BE2C (cell line): ENCODE data around the gene SLC1A7.

Source experiments
- DNase-seq: peaks from one replicate; pipeline ENCODE4 v3.0.0-alpha.2; 2020
- H3K27me3 ChIP-seq: fragments of 250-450 bp; sonication (Bioruptor Pico); 2 replicates; pipeline ENCODE4 v1.5.1; 2020; ENCODE audit warnings: mild to moderate bottlenecking
- H3K36me3 ChIP-seq: fragments of 250-450 bp; sonication (Bioruptor Pico); 2 replicates; pipeline ENCODE4 v1.5.1; 2020; ENCODE audit warnings: mild to moderate bottlenecking
- H3K4me1 ChIP-seq: fragments of 250-450 bp; sonication (Bioruptor Pico); 2 replicates; pipeline ENCODE4 v1.5.1; 2020
- H3K4me3 ChIP-seq: 2 replicates; pipeline ENCODE4 v1.5.1; 2011; ENCODE audit warnings: low read depth, low read length
- H3K9me3 ChIP-seq: fragments of 250-450 bp; sonication (Bioruptor Pico); 2 replicates; pipeline ENCODE4 v1.5.1; 2020
- CTCF ChIP-seq: IDR thresholded peaks from 2 replicates; pipeline ENCODE4 v1.5.1; 2012; ENCODE audit warnings: mild to moderate bottlenecking, low read depth, low read length

Gene SLC1A7

GRCh38 chr1:53163291-53163768 is 20.9 kb upstream of the SLC1A7 start:
- DNase-seq = no peak
- no peak overlapping the region for H3K4me3 ChIP-seq
- H3K27me3 ChIP-seq = no peaks in the 10 kb centered on the region
- no peak for TF ChIP-seq CTCF
- H3K36me3 ChIP-seq = no peaks in the 10 kb centered on the region
- no peaks in the 10 kb centered on the region for H3K4me1 ChIP-seq
- H3K9me3 ChIP-seq = no peaks in the 10 kb centered on the region

GRCh38 chr1:53162621-53163020 is 20.2 kb upstream of the SLC1A7 start:
- Histone ChIP-seq H3K27me3 (no peaks in the 10 kb centered on the region), H3K9me3 (no peaks in the 10 kb centered on the region), H3K36me3 (no peaks in the 10 kb centered on the region), H3K4me1 (no peaks in the 10 kb centered on the region), H3K4me3 (no peak overlapping the region)
- TF ChIP-seq CTCF = no peak
- no peak for DNase-seq

GRCh38 chr1:53160924-53161378 is 18.5 kb upstream of the SLC1A7 start:
- no peaks in the 10 kb centered on the region for H3K4me1 ChIP-seq
- no peak for DNase-seq
- H3K27me3 ChIP-seq = no peaks in the 10 kb centered on the region
- H3K4me3 ChIP-seq = no peak overlapping the region
- H3K9me3 ChIP-seq = no peaks in the 10 kb centered on the region
- H3K36me3 ChIP-seq = no peaks in the 10 kb centered on the region
- TF ChIP-seq CTCF = no peak

GRCh38 chr1:53158900-53159299 is 16.5 kb upstream of the SLC1A7 start:
- no peak for DNase-seq
- H3K4me3 ChIP-seq = no peak overlapping the region
- TF ChIP-seq CTCF = no peak

GRCh38 chr1:53156783-53157182 is 14.3 kb upstream of the SLC1A7 start:
- no peaks in the 10 kb centered on the region for H3K9me3 ChIP-seq
- no peaks in the 10 kb centered on the region for H3K27me3 ChIP-seq
- H3K4me3 ChIP-seq = no peak overlapping the region
- H3K36me3 ChIP-seq = no peaks in the 10 kb centered on the region
- no peaks in the 10 kb centered on the region for H3K4me1 ChIP-seq
- no peak for TF ChIP-seq CTCF
- no peak for DNase-seq

More at GRCh38 chr1:53158900-53159299, 16.5 kb upstream of the SLC1A7 start:
- Histone ChIP-seq H3K36me3 (no peaks in the 10 kb centered on the region), H3K4me1 (no peaks in the 10 kb centered on the region), H3K27me3 (no peaks in the 10 kb centered on the region), H3K9me3 (no peaks in the 10 kb centered on the region)

GRCh38 chr1:53155945-53156344 is 13.5 kb upstream of the SLC1A7 start:
- H3K27me3 ChIP-seq = no peaks in the 10 kb centered on the region
- TF ChIP-seq CTCF = no peak
- no peak for DNase-seq
- H3K36me3 ChIP-seq = no peaks in the 10 kb centered on the region
- H3K4me1 ChIP-seq = no peaks in the 10 kb centered on the region
- H3K4me3 ChIP-seq = no peak overlapping the region
- H3K9me3 ChIP-seq = no peaks in the 10 kb centered on the region
